Measurements from ENCODE around the gene B3GNT7.

B3GNT7 gene

GRCh38 chr2:231391981-231392380 is 3.5 kb upstream of the B3GNT7 start:
- TF ChIP-seq CTCF (IDR thresholded peaks at IDR 0.05; ENCODE audit: insufficient read depth, low read length, poor library complexity, severe bottlenecking) (no peak), EZH2phosphoT487 (conservative IDR thresholded peaks at IDR 0.05; ENCODE audit: low read length) (no peak)
- Histone ChIP-seq H3K79me2 (ENCODE audit: insufficient read depth, low read length) (peaks cover 12% of the 10 kb centered on the region), H3K9me2 (replicated peaks; ENCODE audit: insufficient read depth, low read length) (no peaks in the 10 kb centered on the region), H4K20me1 (ENCODE audit: low read depth, low read length) (no peaks in the 10 kb centered on the region), H3K36me3 (ENCODE audit: low read length) (no peaks in the 10 kb centered on the region), H3K27me3 (ENCODE audit: low read length) (no peaks in the 10 kb centered on the region), H3F3A (ENCODE audit: insufficient read depth) (peaks cover 30% of the 10 kb centered on the region), H2AFZ (ENCODE audit: low read depth, low read length, severe bottlenecking) (no peak overlapping the region), H3K4me3 (ENCODE audit: insufficient read depth, low read length, poor library complexity, severe bottlenecking) (peak overlapping the region; percentile 57), H3K9me3 (ENCODE audit: insufficient read depth, low read length) (no peaks in the 10 kb centered on the region), H3K9ac (ENCODE audit: low read length) (peak overlapping the region; percentile 72), H3K27ac (ENCODE audit: low read depth, low read length) (peak overlapping the region; percentile 96), H3K4me2 (ENCODE audit: low read depth, low read length, poor library complexity, severe bottlenecking) (peak overlapping the region; percentile 85)

GRCh38 chr2:231392431-231393148 is 2.9 kb upstream of the B3GNT7 start:
- Histone ChIP-seq H3K27me3 (ENCODE audit: low read length) (no peaks in the 10 kb centered on the region), H3K4me2 (ENCODE audit: low read depth, low read length, poor library complexity, severe bottlenecking) (peak overlapping the region; percentile 85), H3K9me2 (replicated peaks; ENCODE audit: insufficient read depth, low read length) (no peaks in the 10 kb centered on the region), H3F3A (ENCODE audit: insufficient read depth) (peaks cover 30% of the 10 kb centered on the region), H3K79me2 (ENCODE audit: insufficient read depth, low read length) (peaks cover 18% of the 10 kb centered on the region), H2AFZ (ENCODE audit: low read depth, low read length, severe bottlenecking) (no peak overlapping the region), H4K20me1 (ENCODE audit: low read depth, low read length) (no peaks in the 10 kb centered on the region), H3K9ac (ENCODE audit: low read length) (peak overlapping the region; percentile 72), H3K9me3 (ENCODE audit: insufficient read depth, low read length) (no peaks in the 10 kb centered on the region), H3K4me3 (ENCODE audit: insufficient read depth, low read length, poor library complexity, severe bottlenecking) (peak overlapping the region; percentile 57), H3K36me3 (ENCODE audit: low read length) (no peaks in the 10 kb centered on the region), H3K27ac (ENCODE audit: low read depth, low read length) (peak overlapping the region; percentile 96)
- TF ChIP-seq CTCF (IDR thresholded peaks at IDR 0.05; ENCODE audit: insufficient read depth, low read length, poor library complexity, severe bottlenecking) (no peak), EZH2phosphoT487 (conservative IDR thresholded peaks at IDR 0.05; ENCODE audit: low read length) (no peak)

GRCh38 chr2:231393149-231394131 is 2.1 kb upstream of the B3GNT7 start:
- Histone ChIP-seq H4K20me1 (ENCODE audit: low read depth, low read length) (no peaks in the 10 kb centered on the region), H3K9ac (ENCODE audit: low read length) (peak overlapping the region; percentile 72), H3K9me2 (replicated peaks; ENCODE audit: insufficient read depth, low read length) (no peaks in the 10 kb centered on the region), H3K79me2 (ENCODE audit: insufficient read depth, low read length) (peaks cover 26% of the 10 kb centered on the region), H3K27me3 (ENCODE audit: low read length) (no peaks in the 10 kb centered on the region), H3K36me3 (ENCODE audit: low read length) (no peaks in the 10 kb centered on the region), H3K9me3 (ENCODE audit: insufficient read depth, low read length) (no peaks in the 10 kb centered on the region), H3F3A (ENCODE audit: insufficient read depth) (peaks cover 30% of the 10 kb centered on the region), H3K4me2 (ENCODE audit: low read depth, low read length, poor library complexity, severe bottlenecking) (peak overlapping the region; percentile 85), H3K27ac (ENCODE audit: low read depth, low read length) (peak overlapping the region; percentile 96), H3K4me3 (ENCODE audit: insufficient read depth, low read length, poor library complexity, severe bottlenecking) (peak overlapping the region; percentile 57), H2AFZ (ENCODE audit: low read depth, low read length, severe bottlenecking) (no peak overlapping the region)
- TF ChIP-seq EZH2phosphoT487 (conservative IDR thresholded peaks at IDR 0.05; ENCODE audit: low read length) (no peak), CTCF (IDR thresholded peaks at IDR 0.05; ENCODE audit: insufficient read depth, low read length, poor library complexity, severe bottlenecking) (peak; percentile 47)
